GM10847 (cell line): Measurements from ENCODE around the gene NT5C2.

Experiments used
- POLR2A ChIP-seq: IDR thresholded peaks from 2 replicates; pipeline ENCODE4 v1.6.1; 2011; ENCODE audit not compliant: insufficient read length; ENCODE audit errors: extremely low read depth

NT5C2 gene

GRCh38 chr10:103125323-103126267 is 67.5 kb downstream of the NT5C2 start:
- no peak for TF ChIP-seq POLR2A

GRCh38 chr10:103124420-103125096 is 68.5 kb downstream of the NT5C2 start:
- no peak for TF ChIP-seq POLR2A

GRCh38 chr10:103123282-103124024 is 69.6 kb downstream of the NT5C2 start:
- TF ChIP-seq POLR2A, result no peak

- no peak for TF ChIP-seq POLR2A
Observed at GRCh38 chr10:103120977-103121735, 71.9 kb downstream of the NT5C2 start.

- no peak for TF ChIP-seq POLR2A
Observed at GRCh38 chr10:103120546-103120945, 72.5 kb downstream of the NT5C2 start.

GRCh38 chr10:103117247-103117646 is 75.8 kb downstream of the NT5C2 start:
- TF ChIP-seq POLR2A, result no peak

- TF ChIP-seq POLR2A, result no peak
Observed at GRCh38 chr10:103114876-103115275, 78.2 kb downstream of the NT5C2 start.

GRCh38 chr10:103111918-103112877 is 80.9 kb downstream of the NT5C2 start:
- no peak for TF ChIP-seq POLR2A

GRCh38 chr10:103111031-103111917 is 81.8 kb downstream of the NT5C2 start:
- no peak for TF ChIP-seq POLR2A

GRCh38 chr10:103110407-103110806 is 82.7 kb downstream of the NT5C2 start:
- TF ChIP-seq POLR2A, result no peak

GRCh38 chr10:103109821-103110220 is 83.3 kb downstream of the NT5C2 start:
- TF ChIP-seq POLR2A, result no peak

GRCh38 chr10:103106539-103106938 is 86.5 kb downstream of the NT5C2 start:
- no peak for TF ChIP-seq POLR2A

GRCh38 chr10:103105462-103105861 is 87.6 kb downstream of the NT5C2 start:
- no peak for TF ChIP-seq POLR2A
